Right lobe of liver (tissue), 6 donors: ENCODE data around the gene THSD7B. TPM values are rescaled to one million over a fixed set of nuclear protein-coding genes. Genes with fewer than 3 reads are reported as not detected.
A peak's percentile ranks its signal among the peaks of the same experiment; 100 is the strongest.

ENCODE experiments used
- ATAC-seq, 4 donors: fragments of 200-7000 bp; cut with Tn5 transposase; one replicate each; pipeline ENCODE4 v1.9.1; 2020; ENCODE audit warnings: mild to moderate bottlenecking in 4 of 4, moderate library complexity in 4 of 4
- DNase-seq, 3 donors: peaks; one replicate each; pipeline ENCODE4 v3.0.0-alpha.2; 2020
- H3K27ac ChIP-seq, 3 donors: fragments of 200-600 bp; one replicate each; pipeline ENCODE4 v1.8.0; 2022
- H3K27me3 ChIP-seq, 2 donors: fragments of 200-600 bp; one replicate each; pipeline ENCODE4 v1.8.0; 2022
- H3K36me3 ChIP-seq, 4 donors: fragments of 200-600 bp; sonication (generic) in 1 of 4; one replicate each; pipeline versions ENCODE4 v1.5.1 to v1.8.0; 2017 to 2022; ENCODE audit warnings: control low read depth in 1 of 4
- H3K4me1 ChIP-seq, 4 donors: fragments of 200-600 bp; sonication (generic) in 1 of 4; one replicate each; pipeline versions ENCODE4 v1.5.1 to v1.8.0; 2017 to 2022; ENCODE audit warnings: control low read depth in 1 of 4
- H3K4me3 ChIP-seq, 3 donors: fragments of 200-600 bp; one replicate each; pipeline ENCODE4 v1.8.0; 2022
- H3K9me3 ChIP-seq, 4 donors: fragments of 200-600 bp; sonication (generic) in 1 of 4; one replicate each; pipeline versions ENCODE4 v1.5.1 to v1.8.0; 2017 to 2022; ENCODE audit warnings: control low read depth in 1 of 4
- POLR2A ChIP-seq: fragments of 450-650 bp; IDR thresholded peaks from one replicate; pipeline ENCODE4 v1.6.1; 2017; ENCODE audit warnings: antibody characterized with exemption, mild to moderate bottlenecking
- WGBS: methylation state at CpG from one replicate; pipeline ENCODE4 v1.1.6; 2018; ENCODE audit warnings: low coverage, low lambda C conversion rate; ENCODE audit not compliant: insufficient coverage; ENCODE audit errors: missing lambda C conversion rate; 5-methylcytosine and 5-hydroxymethylcytosine counted together
- intact Hi-C, 2 donors: fragments of 100-400 bp; cut with DNase I; formaldehyde crosslinking; loops; one replicate each; pipeline versions ENCODE4 v1.11.2 to v1.14.1; 2022
- total RNA-seq, 6 experiments: library from RNA; depleted of rRNA in 2 of 6; stranded (reverse); fragments of >200 nt in 2 of 6; fragmentation: NEBNext Ultra II Directional in 3 of 6; extraction: Animal tissue kit (Norgen Biotek cat#: 25700) in 3 of 6; gene quantifications; one replicate each; pipeline versions ENCODE4 v1.1.0 to v1.2.4, GENCODE V29; 2016 to 2023
- TF ChIP-seq, protein P1 (sequence below), 4 donors: fragments of 200-600 bp in 3 of 4; fragments of 450-650 bp in 1 of 4; IDR thresholded peaks; one replicate each; pipeline versions ENCODE4 v1.5.1 to v1.8.0; 2016 to 2022; ENCODE audit warnings: antibody characterized with exemption in 4 of 4, mild to moderate bottlenecking in 2 of 4
- donor health status: DM: no; HTN: yes; CAD: no.
- donor health status: DM: no; HTN: no; CAD: no.
- donor health status: DM: no; HTN: no; CAD: no.
- donor health status: DM: no; HTN: yes; CAD: no.
- donor health status: DM: no; HTN: yes; CAD: no.

Gene THSD7B
- total RNA-seq, 6 experiments from 2014 or later: 0.07 to 0.89 (median 0.24) TPM

DNA sequence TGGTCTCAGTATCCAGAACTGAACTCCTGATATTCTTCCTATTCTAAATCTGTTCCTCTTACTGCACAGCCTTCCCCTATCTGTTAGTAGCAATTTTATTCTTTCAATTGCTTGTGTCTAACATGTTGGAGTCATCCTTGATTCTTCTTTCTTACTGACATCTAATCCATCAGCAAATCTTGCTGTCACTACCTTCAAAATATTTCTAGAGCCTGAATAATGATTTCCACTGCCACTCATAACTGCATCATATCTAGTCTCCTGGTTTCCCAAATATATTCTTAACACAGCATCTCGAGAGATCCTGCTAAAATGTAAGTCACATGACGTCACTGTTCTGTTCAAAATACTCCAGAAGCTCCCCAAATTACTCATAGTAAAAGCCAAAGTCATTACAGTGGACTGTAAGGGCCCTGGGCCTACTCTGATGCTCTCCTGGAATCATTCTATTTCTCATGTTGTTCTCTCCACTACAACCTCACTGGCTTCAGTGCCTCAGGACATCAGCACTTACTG is 95.2 kb downstream of the THSD7B start:
- no peak for ATAC-seq
- no peaks in the 10 kb centered on the region for H3K4me1 ChIP-seq
- DNase-seq: no peak
- no peaks in the 10 kb centered on the region for H3K36me3 ChIP-seq
- no peaks in the 10 kb centered on the region for H3K9me3 ChIP-seq
- TF ChIP-seq POLR2A: no peak
- TF ChIP-seq, protein P1, sequence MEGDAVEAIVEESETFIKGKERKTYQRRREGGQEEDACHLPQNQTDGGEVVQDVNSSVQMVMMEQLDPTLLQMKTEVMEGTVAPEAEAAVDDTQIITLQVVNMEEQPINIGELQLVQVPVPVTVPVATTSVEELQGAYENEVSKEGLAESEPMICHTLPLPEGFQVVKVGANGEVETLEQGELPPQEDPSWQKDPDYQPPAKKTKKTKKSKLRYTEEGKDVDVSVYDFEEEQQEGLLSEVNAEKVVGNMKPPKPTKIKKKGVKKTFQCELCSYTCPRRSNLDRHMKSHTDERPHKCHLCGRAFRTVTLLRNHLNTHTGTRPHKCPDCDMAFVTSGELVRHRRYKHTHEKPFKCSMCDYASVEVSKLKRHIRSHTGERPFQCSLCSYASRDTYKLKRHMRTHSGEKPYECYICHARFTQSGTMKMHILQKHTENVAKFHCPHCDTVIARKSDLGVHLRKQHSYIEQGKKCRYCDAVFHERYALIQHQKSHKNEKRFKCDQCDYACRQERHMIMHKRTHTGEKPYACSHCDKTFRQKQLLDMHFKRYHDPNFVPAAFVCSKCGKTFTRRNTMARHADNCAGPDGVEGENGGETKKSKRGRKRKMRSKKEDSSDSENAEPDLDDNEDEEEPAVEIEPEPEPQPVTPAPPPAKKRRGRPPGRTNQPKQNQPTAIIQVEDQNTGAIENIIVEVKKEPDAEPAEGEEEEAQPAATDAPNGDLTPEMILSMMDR (IDR thresholded peaks at IDR 0.05): no peak
- H3K4me3 ChIP-seq: no peak overlapping the region
- intact Hi-C loops: no loop called here
- no peak overlapping the region for H3K27ac ChIP-seq
- no peaks in the 10 kb centered on the region for H3K27me3 ChIP-seq
- 56% methylated on average over 2 of the region's 2 CpGs for WGBS

DNA sequence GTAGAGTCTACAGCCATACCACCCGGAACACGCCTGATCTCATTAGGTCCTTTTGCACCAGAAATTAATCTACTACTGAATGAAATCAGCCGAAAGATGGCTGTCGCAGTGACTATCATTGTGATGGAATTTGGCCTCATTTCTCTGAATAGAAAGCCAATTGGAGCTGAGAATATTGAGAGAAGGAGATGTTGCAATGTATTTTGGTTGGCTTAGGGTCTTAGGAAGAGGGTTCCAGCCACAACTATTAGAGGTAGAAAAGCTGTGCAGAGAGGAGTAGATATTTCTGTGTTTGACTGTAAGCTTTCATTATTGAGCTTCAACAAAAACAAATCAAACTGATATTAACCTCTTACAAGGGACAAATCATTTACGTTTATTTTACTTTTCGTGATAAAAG is 98.1 kb downstream of the THSD7B start:
- TF ChIP-seq, protein P1 (IDR thresholded peaks at IDR 0.05): no peak
- no peak for TF ChIP-seq POLR2A
- Histone ChIP-seq H3K27me3 (no peaks in the 10 kb centered on the region), H3K9me3 (no peaks in the 10 kb centered on the region), H3K36me3 (no peaks in the 10 kb centered on the region), H3K4me1 (no peaks in the 10 kb centered on the region), H3K4me3 (no peak overlapping the region), H3K27ac (no peak overlapping the region)
- 28% methylated on average over 6 of the region's 6 CpGs for WGBS
- no peak for ATAC-seq
- intact Hi-C loops: no loop called here
- DNase-seq: no peak

DNA sequence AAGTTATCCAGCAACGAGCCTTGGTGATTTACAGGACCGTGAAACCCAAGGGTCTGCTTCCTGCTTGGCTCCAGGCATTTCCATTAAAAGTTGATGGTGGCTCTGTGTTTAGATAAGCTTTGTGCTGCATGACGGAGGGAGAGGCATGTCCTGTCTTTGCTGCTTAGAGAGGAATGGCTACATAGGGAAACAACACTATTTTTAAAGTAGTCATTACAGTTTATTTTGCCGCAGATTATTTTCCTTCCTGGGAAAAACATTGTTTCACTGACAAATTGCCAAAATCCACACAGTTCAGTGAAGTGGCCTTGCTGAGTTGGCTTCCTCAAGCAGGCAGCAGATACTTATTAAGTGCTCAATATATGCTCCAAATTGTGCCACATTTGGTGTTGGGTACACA is 98.5 kb downstream of the THSD7B start:
- ATAC-seq: peak in 3 of 4 donors; percentile 44 to 76 (median 47)
- TF ChIP-seq POLR2A: no peak
- TF ChIP-seq, protein P1 (IDR thresholded peaks at IDR 0.05): no peak
- WGBS: 16% methylated on average over 4 of the region's 4 CpGs
- DNase-seq: no peak
- no peak overlapping the region for H3K27ac ChIP-seq
- intact Hi-C loops: no loop called here
- H3K4me3 ChIP-seq: no peak overlapping the region
- H3K4me1 ChIP-seq: no peaks in the 10 kb centered on the region
- no peaks in the 10 kb centered on the region for H3K36me3 ChIP-seq
- H3K27me3 ChIP-seq: no peaks in the 10 kb centered on the region
- no peaks in the 10 kb centered on the region for H3K9me3 ChIP-seq

DNA sequence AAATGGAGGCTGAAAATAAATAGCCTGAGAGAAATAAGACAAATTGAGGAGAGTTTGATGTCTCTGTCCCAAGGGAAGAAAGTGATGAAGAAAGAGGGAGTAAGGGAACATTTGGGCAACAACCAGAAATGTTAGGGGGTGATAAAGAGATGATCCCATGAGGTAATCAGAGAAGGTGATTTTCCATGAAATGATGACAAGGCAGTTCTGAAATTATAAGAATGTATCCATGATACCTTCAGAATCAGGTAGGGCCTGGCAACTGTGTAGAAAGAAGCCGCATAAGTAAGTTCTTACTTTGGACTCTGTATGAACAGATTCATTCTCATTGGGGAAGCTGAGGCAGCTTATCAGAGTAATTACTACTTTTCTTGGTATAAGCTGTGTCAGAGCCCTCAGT is 106.1 kb downstream of the THSD7B start:
- no peak overlapping the region for H3K27ac ChIP-seq
- no peak overlapping the region for H3K4me3 ChIP-seq
- no peaks in the 10 kb centered on the region for H3K4me1 ChIP-seq
- intact Hi-C loops: loop anchor here in 1 of 2 donors (10.0 kb wide), 1 partner anchor 163 kb away; no protein-coding TSS in a partner anchor
- H3K9me3 ChIP-seq: no peaks in the 10 kb centered on the region
- H3K36me3 ChIP-seq: no peaks in the 10 kb centered on the region
- WGBS: 13% methylated on average over 1 of the region's 1 CpG
- TF ChIP-seq, protein P1 (IDR thresholded peaks at IDR 0.05): no peak
- no peak for TF ChIP-seq POLR2A
- ATAC-seq (no peak), DNase-seq (no peak)
- no peaks in the 10 kb centered on the region for H3K27me3 ChIP-seq

DNA sequence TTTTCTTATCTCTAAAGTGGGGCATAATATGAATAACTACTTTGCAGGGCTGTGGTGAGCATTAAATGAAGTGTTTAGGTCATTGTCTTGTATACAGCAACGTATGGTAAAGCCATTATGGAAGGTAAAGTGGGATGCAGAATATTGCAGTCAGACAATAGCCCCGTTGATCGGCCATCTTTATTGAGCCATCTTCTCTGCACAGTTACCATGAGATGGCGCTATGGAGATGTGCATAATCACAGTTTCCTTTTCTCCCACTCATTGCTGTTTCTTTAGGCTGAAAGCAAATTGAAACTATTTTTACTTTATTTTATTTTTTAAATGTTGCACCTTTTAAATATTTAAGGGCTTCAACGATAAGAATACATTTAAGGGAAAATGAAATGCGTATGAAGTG is 108.9 kb downstream of the THSD7B start:
- DNase-seq: no peak
- no peaks in the 10 kb centered on the region for H3K27me3 ChIP-seq
- H3K9me3 ChIP-seq: no peaks in the 10 kb centered on the region
- no peak overlapping the region for H3K27ac ChIP-seq
- no peaks in the 10 kb centered on the region for H3K36me3 ChIP-seq
- WGBS: 25% methylated on average over 6 of the region's 6 CpGs
- peak; percentile 68 to 88 (median 77) for ATAC-seq
- no peaks in the 10 kb centered on the region for H3K4me1 ChIP-seq
- intact Hi-C loops: loop anchor here in 1 of 2 donors (10.0 kb wide), 1 partner anchor 161 kb away; no protein-coding TSS in a partner anchor
- no peak for TF ChIP-seq POLR2A
- TF ChIP-seq, protein P1 (IDR thresholded peaks at IDR 0.05): peak; percentile 49 to 70 (median 60)
- H3K4me3 ChIP-seq: no peak overlapping the region
